GM18907 (cell line): ENCODE results near the gene AASDH.
"Not testable (repeated sequence)": the region's sequence is repeated elsewhere in the genome, so short reads cannot be mapped to it uniquely, and the experiment has no call there.

Experiments used
- ATAC-seq: cut with Tn5 transposase; IDR thresholded peaks from one replicate; pipeline ENCODE4 v1.9.1; 2021; ENCODE audit warnings: mild to moderate bottlenecking, moderate library complexity; ENCODE audit not compliant: unreplicated experiment

The AASDH gene

DNA sequence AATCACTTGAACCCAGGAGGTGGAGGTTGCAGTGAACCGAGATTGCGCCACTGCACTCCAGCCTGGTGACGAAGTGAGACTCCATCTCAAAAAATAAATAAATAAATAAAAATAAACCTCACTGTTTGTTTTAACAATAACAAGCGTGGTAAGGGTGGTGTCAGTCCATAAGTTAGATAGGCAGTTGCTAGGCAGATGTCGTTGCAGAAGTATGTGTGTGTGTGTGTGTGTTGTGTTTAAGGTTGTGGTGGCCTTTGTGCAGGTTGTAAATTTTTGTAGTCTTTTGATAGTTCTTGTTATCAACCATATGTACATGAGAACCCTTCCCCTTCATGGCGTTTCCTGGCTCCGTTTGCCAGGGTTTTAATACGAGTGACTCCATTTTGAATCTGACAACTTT, 4.0 kb upstream of the AASDH start:
- ATAC-seq = no peak

DNA sequence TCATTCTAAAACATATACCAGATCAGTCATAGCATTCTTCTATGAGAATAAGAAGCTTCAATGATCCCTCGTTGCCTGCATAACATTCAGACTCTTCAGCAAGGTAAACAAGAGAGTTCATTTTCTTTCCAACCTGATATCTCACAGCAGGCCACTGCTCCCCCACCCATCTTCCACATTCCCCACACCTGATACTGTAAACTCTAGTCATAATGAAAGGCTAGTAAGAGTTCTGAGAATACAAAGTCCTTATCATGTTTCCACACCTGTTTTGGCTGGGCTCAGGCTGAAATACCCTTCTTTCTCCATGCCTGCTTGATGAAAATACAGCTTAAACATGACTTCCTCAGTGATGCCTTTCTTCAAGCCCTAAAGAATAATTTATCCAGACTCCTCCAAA, 2.3 kb upstream of the AASDH start:
- no peak for ATAC-seq

GRCh38 chr4:56388306-56388705, 1.0 kb upstream of the AASDH start:
- no peak for ATAC-seq

GRCh38 chr4:56386091-56386490, 1.2 kb downstream of the AASDH start:
- ATAC-seq = no peak

DNA sequence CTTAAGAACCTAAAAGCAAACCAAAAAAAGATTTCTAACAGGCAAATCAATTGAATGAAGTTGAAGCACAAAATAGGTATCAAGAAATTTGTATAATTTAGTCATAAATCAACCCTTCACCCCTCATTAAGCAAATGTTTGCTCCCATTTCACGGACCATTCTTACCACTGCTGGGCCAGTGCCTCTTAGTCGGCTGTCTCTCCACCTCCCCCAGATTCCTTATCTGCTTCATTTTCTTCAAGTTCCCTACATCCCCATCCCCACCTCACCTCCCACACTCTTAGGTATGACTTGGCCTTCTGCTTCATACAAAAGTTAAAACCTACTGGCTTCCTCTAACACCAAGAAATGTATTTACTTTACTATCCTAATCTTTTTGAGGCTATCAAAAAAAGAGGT, 11.8 kb downstream of the AASDH start:
- ATAC-seq = no peak

DNA sequence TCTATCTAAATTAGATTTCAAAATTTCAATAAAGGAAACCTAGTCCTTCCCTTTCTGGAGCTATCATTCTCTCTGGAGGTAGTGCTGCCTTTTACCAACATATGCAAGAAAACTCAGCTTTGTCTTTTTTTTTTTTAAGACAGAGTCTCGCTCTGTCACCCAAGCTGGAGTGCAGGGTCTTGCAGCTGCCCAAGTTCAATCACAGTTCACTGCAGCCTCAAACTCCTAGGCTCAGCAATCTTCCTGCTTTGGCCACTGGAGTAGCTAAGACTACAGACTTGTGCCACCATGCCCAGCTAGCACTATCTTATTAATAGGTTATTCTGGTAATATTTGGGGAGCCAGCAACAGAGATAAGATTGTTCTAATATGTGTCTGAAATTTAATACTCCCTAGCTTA, 12.3 kb downstream of the AASDH start:
- no peak for ATAC-seq

DNA sequence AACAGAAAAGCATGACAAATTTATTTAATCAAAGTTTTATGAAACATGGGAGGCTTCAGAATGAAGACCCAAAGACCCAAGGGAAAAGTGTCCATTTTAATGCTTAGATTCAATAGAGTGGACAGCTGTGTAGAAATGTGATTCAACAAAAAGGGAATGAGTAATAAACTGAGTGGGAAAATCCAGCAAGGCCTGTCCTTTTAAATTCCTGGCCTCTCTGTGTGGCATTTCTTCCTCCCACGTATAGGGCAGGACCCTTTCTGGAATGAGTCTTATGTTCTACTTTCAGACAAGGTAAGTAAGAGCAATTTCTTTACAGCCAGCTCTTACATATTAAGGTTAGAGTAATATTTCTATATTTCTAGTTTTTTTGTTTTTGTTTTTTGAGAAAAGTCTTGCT, 14.5 kb downstream of the AASDH start:
- ATAC-seq = no peak

DNA sequence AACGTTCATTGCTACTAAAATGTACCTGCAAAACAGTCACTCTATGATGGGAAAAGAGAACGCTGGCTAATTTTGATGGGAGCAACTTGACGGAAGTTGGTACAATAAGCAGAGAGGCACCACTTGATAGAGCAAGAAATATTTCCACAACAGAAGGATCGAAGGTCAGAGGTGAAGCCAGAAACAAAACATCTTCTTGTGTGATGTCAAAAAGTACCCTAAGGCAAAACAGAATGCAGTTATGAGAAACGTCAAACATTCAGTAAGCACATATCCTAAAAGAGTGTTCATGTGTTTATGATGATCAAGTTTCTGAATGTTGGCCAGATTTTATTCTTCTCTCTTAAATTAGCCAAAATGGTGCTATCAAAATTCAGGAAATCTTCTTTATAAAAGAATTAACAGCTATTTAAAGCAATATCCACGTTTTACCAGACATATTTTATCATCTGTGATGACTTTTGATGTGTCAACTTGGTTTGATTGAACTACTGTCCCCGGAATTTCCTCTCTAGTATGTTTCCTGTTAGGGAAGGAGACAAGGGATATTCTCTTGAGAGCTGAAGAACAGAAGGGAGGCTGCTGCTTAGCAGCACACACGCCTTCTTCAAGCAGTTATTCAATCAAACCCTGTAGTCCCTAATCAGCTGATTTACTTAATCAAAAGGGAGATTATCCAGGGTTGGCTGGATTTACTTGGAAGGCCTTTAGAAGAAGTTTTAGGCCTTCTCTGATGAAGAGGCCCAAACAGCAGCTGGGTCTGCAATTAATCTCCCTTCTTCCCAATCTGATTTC, 15.7 kb downstream of the AASDH start:
- ATAC-seq = no peak

DNA sequence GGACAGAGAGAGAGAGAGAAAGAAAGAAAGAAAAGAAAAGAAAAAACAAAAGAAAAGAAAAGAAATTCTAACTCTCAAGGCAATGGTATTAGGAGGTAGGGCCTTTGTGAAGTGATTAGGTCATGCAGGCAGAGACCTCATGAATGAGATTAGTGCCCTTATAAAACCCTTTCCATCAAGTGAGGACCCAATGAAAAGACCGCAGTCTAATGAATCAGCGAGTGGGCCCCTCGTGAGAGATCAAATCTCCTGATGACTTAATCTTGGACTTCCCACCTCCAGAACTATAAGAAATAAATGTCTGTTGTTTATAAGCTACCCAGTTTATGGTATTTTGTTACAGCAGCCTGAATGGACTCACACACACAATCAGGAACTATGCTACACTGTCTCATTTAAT, 16.9 kb downstream of the AASDH start:
- no peak for ATAC-seq

- not testable (repeated sequence) for ATAC-seq
These were observed 24.3 kb downstream of the AASDH start for GRCh38 chr4:56362981-56363380.

GRCh38 chr4:56360071-56360470, 27.2 kb downstream of the AASDH start:
- no peak for ATAC-seq

DNA sequence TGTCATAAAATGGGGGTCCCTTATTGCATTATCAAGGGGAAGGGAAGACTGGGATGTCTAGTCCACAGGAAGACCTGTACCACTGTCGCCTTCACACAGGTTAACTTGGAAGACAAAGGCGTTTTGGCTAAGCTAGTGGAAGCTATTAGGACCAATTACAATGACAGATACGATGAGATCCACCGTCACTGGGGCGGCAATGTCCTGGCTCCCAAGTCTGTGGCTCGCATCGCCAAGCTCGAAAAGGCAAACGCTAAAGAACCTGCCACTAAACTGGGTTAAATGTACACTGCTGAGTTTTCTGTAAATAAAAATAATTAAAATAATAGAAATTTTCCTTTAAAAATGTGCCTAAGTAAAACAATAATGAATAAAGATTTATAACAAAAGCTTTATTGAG, 30.6 kb downstream of the AASDH start:
- no peak for ATAC-seq

DNA sequence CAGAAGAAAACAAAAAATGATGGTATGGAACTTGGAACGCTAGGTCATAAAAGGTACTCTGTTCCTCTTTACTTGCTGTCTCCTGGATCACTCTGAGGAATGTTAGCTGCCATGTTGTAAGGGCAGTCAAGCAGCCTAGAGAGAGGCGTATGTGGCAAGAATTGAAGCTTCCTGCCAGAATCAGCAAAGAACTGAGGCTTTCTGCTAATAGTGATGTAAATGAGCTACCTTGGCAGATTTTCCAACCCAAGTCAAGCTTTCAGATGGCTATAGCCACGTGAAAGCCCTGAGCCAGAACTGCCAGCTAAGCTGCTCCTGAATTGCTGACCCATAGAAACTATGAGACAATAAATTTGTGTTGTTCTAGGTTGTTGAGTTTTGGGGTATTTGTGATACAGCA, 38.7 kb downstream of the AASDH start:
- no peak for ATAC-seq

DNA sequence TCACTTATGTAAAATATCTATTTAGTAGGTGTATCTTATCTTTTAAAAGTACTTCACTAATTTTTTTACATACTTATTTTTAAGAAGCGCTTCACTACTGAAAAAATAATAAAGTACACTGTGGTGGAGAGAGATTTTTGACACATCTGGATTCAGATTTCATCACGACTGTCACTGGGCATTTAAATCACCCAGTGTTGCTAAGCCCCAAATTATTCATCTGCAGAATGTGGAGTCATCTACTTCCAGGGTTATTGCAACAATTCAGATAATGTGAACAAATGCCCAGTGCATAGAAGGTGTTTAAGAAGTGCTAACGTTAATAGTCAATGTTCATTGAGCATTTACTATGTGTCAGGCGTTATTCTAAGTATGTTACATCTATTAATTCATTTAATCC, 41.8 kb downstream of the AASDH start:
- ATAC-seq = no peak

GRCh38 chr4:56342746-56343145, 44.5 kb downstream of the AASDH start:
- no peak for ATAC-seq

DNA sequence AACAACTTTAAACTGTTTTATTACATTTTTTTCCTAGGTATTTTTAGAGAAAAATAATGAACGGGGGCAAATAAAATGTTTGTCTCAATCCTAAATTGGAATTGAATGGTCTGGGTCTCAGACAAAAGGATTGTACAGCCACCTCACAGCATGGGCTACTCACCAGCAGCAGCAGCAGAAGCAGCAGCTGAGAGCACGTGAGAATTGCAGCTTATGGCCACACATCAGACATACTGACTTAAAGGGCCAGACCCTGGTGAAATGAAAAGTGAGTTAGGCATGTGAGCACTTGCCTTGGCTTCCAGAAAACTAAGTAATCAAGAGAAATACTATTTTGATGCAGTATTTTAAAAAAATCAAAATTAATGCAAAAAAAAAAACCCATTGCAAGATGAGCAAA, 56.6 kb downstream of the AASDH start:
- no peak for ATAC-seq

- ATAC-seq = no peak
These were observed 60.9 kb downstream of the AASDH start for GRCh38 chr4:56326363-56326762.

- no peak for ATAC-seq
These were observed 63.2 kb downstream of the AASDH start for GRCh38 chr4:56324011-56324610.

DNA sequence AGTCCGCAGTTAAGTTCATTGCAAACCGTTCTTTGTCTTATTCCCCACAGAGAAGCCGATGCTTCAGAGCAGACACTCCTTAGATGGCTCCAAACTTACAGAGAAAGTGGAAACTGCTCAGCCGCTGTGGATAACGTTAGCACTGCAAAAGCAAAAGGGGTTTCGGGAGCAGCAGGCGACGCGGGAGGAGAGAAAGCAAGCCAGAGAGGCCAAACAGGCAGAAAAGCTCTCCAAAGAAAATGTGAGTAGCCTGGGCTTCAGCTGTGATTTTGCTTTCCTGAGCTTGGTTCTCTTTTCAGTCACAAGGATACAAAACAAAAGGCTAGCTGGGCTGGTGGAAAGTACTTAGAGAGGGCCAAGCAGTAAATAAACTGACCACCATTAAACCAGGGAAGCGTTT, 64.0 kb downstream of the AASDH start:
- ATAC-seq = no peak

DNA sequence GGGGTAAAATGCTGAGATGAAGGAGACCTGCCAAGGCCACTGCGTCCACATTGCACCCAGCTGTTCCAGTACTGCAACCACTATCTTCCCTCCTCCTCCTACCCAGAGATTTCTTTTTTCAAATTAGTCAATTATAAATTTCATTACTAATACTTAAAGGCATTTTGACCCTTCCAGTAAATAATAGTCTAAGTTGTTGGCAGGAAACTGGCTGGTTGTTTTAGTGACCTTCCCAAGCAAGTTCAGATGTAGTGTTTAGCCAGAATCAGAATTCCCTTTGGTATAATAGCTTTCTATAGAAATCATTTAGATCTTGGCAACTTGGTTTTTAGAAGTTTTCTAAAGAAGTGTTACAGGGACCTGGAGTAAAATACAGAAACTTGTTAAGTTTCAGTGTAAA, 66.0 kb downstream of the AASDH start:
- no peak for ATAC-seq

GRCh38 chr4:56320293-56320692, 67.0 kb downstream of the AASDH start:
- no peak for ATAC-seq

GRCh38 chr4:56318555-56318954, 68.7 kb downstream of the AASDH start:
- ATAC-seq = no peak

DNA sequence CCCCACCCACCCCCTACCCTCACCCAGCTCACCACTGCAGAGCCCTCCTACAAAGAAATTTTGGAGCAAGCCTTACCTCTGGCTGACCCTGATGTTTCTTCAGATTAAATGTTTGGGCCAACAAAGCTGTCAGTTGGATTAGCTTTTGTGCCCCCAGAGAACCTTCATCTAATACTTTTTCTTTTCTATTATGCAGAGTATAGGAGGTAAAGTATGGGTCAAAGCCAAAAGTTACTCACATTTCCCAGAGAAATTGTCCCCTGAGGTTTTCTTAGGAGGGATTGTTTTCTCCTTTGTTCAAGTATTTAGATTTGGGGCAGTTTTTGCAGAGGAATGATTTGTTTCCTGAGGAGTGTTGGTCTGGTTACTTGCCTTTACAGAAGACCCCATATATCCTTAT, 69.5 kb downstream of the AASDH start:
- ATAC-seq = no peak
